GM10248 (cell line): Measurements from ENCODE around the gene BRCA2.
A peak's percentile ranks its signal among the peaks of the same experiment; 100 is the strongest.

ENCODE experiments used
- CTCF ChIA-PET: fragments of 300-600 bp; sonication (Branson Sonifier 250); formaldehyde crosslinking; extraction: SDS; loops from one replicate; lab custom pipeline; 2021; ENCODE audit warnings: antibody characterized with exemption; lab: Yijun Ruan, JAX
- POLR2A ChIA-PET: fragments of 350-650 bp; sonication (Branson Sonifier 250); formaldehyde crosslinking; extraction: SDS; loops from one replicate; lab custom pipeline; 2020; ENCODE audit warnings: antibody characterized with exemption; lab: Yijun Ruan, JAX
- DNase-seq: peaks from one replicate; pipeline ENCODE4 v3.0.0; 2012; ENCODE audit errors: extremely low spot score
- TF ChIP-seq, protein P1 (sequence below): IDR thresholded peaks from 2 replicates; pipeline ENCODE4 v1.5.1; 2012; ENCODE audit warnings: mild to moderate bottlenecking, low read depth; ENCODE audit errors: extremely low read depth, missing control alignments, control extremely low read depth

The BRCA2 gene

DNA sequence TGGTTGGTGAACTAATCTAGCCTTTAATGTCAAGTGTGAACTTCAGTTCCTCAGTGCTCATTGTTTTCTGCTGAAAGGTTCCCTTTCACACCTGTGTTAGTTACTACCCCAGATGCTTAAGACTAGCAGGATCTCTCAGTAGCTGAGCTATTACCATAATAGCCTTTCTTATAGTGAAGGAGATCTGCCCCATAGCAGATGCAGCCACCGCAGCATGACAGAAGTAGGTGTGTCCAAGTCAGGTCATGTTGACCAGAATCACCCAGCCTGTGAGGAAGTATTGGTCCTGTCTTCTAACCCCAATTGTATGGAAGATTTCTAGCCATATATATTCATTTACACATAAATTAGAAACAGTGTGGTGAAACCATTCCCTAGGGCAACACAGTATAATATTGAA is 37.5 kb upstream of the BRCA2 start:
- DNase-seq: no peak
- ChIA-PET POLR2A (no interaction called here), CTCF (interaction anchor here (1.1 to 1.5 kb wide), 3 partner anchors 9 to 32 kb away, joined by 3 to 5 read pairs (median 3); no protein-coding TSS in a partner anchor)
- TF ChIP-seq, protein P1, sequence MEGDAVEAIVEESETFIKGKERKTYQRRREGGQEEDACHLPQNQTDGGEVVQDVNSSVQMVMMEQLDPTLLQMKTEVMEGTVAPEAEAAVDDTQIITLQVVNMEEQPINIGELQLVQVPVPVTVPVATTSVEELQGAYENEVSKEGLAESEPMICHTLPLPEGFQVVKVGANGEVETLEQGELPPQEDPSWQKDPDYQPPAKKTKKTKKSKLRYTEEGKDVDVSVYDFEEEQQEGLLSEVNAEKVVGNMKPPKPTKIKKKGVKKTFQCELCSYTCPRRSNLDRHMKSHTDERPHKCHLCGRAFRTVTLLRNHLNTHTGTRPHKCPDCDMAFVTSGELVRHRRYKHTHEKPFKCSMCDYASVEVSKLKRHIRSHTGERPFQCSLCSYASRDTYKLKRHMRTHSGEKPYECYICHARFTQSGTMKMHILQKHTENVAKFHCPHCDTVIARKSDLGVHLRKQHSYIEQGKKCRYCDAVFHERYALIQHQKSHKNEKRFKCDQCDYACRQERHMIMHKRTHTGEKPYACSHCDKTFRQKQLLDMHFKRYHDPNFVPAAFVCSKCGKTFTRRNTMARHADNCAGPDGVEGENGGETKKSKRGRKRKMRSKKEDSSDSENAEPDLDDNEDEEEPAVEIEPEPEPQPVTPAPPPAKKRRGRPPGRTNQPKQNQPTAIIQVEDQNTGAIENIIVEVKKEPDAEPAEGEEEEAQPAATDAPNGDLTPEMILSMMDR: no peak

DNA sequence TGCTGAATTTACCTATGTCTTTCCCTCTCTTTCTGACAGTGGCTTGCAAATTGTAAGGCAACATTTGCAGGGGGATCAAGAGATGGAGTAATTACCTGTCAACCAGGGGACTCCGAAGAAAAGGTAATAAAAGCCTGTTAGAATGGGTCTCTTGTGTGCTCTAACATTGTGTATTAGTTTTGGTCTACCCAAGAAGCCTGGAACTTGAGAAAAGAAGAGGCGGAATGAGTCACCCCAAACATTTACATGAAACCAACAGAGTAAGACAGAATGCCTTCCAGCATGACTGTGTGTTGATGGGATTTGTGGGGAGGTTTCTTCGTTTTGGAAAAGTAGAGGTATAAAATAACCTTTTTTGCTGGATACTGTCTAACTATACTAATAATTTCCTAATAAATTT is 36.9 kb upstream of the BRCA2 start:
- TF ChIP-seq, protein P1: no peak
- ChIA-PET CTCF (interaction anchor here (1.2 kb wide), 1 partner anchor 33 kb away, joined by 3 read pairs; no protein-coding TSS in a partner anchor), POLR2A (no interaction called here)
- peak; percentile 36 for DNase-seq

DNA sequence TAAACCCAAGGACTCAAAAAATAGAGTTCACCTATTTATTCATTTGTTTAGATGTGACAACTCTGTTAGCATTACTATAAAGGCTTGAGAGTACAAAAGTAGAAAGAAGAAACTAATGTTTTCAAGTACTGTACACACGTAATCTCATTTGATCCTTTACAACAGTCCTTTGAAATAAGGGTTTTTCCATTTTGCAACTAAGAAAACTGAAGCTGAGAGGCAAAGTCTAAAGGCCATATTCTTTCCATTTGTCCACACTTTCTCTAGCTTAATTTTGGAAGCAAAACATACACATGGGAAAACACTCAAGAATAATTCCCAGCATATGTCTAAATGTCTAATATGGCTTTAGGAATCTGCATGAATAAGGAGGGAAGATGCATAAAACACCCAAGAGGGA is 34.2 kb upstream of the BRCA2 start:
- ChIA-PET CTCF (interaction anchor here (1.0 to 1.6 kb wide), 2 partner anchors 11 to 261 kb away, joined by 3 to 4 read pairs; no protein-coding TSS in a partner anchor), POLR2A (no interaction called here)
- TF ChIP-seq, protein P1: no peak
- no peak for DNase-seq

DNA sequence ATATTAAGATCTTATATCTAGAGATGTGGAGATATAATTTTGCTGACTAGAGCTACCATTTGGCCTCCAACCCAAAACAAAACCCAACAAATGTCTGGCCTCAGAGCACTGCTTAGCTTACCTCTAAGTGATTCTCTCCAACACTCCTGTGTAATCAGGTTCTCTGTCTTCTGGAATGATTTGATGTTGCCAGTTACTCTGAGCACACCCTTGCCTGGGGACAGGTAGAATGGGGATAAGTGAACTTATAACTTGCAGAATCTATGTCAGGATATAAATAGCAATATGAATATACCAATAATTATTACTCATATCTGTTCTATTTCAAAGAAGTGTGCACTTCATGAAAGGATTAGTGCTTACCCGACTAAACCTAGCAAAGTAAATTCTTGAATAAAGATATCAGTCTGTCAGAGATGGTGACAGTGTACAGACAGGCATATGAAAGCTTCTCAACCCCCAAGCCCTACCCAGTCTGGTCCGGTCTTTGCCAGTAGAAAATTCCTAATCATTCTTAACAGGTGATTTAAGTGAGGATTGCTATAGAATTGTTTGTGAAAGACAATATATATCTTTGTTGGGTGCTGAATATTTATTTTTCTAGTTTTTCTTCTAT is 33.1 kb upstream of the BRCA2 start:
- TF ChIP-seq, protein P1: no peak
- ChIA-PET CTCF (interaction anchor here (1.0 to 1.6 kb wide), 2 partner anchors 10 to 263 kb away, joined by 3 to 4 read pairs; no protein-coding TSS in a partner anchor), POLR2A (no interaction called here)
- no peak for DNase-seq

DNA sequence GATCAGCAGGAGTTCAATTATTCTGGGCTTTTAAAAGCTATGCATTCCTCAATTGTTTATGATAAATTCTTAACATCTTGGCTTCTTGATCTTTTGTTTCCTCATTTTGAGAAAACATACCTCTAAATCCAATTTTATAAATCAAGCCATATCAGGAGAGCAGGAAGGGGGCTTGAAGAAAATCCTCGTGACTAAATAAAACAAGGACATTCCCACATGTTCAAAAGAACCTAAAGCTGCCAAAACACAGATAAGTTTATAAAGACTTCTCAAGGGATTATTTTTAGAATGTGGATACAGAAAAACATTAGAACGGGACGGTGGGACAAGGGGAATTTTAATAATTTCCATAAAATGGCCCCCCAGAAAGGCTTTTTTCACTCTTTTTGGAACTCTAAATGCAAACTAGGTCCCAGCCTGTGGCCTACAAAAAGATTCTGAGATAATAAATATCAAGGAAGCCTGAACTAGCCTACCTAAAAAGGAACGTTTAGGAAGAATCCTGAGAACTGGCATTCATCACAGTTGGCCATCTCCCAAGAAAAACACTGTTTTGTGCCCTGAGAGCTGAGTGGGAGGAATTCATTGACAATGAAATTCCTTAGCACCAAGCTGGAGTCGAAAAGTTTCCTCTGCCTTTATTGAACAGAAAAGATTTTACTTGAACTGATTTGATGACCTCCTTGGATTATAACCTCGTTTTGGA is 30.2 kb upstream of the BRCA2 start:
- DNase-seq: no peak
- ChIA-PET POLR2A (interaction anchor here (0.6 kb wide), 1 partner anchor 15 kb away, joined by 4 read pairs; no protein-coding TSS in a partner anchor), CTCF (interaction anchor here (0.8 to 1.2 kb wide), 3 partner anchors 9 to 38 kb away, joined by 3 read pairs; no protein-coding TSS in a partner anchor)
- TF ChIP-seq, protein P1: no peak

DNA sequence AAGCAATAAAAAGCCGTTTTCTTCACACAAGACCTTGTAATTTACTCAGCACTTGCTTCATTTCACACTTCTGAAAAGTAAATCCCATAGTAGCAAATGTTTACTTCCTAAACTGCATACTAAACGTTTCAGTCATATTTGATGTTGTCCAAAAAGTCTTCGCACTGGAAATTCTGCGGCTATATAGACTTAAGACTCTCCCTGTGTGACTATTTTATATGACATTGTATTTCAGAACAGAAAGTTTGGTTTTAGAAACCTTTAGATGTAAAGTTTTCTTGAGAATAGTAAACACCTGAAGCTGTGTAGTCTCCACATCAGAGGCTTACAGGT is 29.7 kb upstream of the BRCA2 start:
- CTCF ChIA-PET: interaction anchor here (1.0 to 1.4 kb wide), 2 partner anchors 11 to 18 kb away, joined by 3 read pairs; no protein-coding TSS in a partner anchor
- TF ChIP-seq, protein P1: no peak
- DNase-seq: no peak
- POLR2A ChIA-PET: no interaction called here
